Mucosa of rectum (tissue), 2 donors: Measurements from ENCODE around the gene HSPBP1.

Experiments used
- H3K27ac ChIP-seq, 2 donors: one replicate each; pipeline ENCODE4 v1.7.0; 2013; ENCODE audit warnings: inconsistent platforms in 2 of 2, low read depth in 2 of 2, low read length in 2 of 2
- H3K27me3 ChIP-seq, 2 donors: one replicate each; pipeline ENCODE4 v1.7.0; 2013; ENCODE audit warnings: low read length in 2 of 2; ENCODE audit not compliant: control insufficient read depth in 2 of 2, insufficient read depth in 2 of 2
- H3K36me3 ChIP-seq, 2 donors: one replicate each; pipeline ENCODE4 v1.7.0; 2013; ENCODE audit warnings: low read length in 2 of 2; ENCODE audit not compliant: control insufficient read depth in 2 of 2, insufficient read depth in 2 of 2
- H3K4me1 ChIP-seq, 2 donors: one replicate each; pipeline ENCODE4 v1.7.0; 2013; ENCODE audit warnings: low read length in 2 of 2, mild to moderate bottlenecking in 1 of 2; ENCODE audit not compliant: control insufficient read depth in 2 of 2, insufficient read depth in 2 of 2
- H3K4me3 ChIP-seq, 2 donors: one replicate each; pipeline ENCODE4 v1.7.0; 2013; ENCODE audit warnings: low read length in 2 of 2
- H3K9ac ChIP-seq, 2 donors: one replicate each; pipeline ENCODE4 v1.7.0; 2013; ENCODE audit warnings: low read length in 2 of 2, low read depth in 1 of 2, mild to moderate bottlenecking in 1 of 2
- H3K9me3 ChIP-seq, 2 donors: one replicate each; pipeline ENCODE4 v1.7.0; 2013; ENCODE audit warnings: low read length in 2 of 2; ENCODE audit not compliant: control insufficient read depth in 2 of 2
- donor health status: healthy.
- donor health status: Normal muscosa, but diverticular disease.

The HSPBP1 gene

GRCh38 chr19:55265173-55265572 is 14.7 kb downstream of the HSPBP1 start:
- Histone ChIP-seq H3K27me3 (no peaks in the 10 kb centered on the region), H3K9ac (no peak overlapping the region), H3K27ac (no peak overlapping the region), H3K4me3 (no peak overlapping the region), H3K4me1 (no peaks in the 10 kb centered on the region), H3K36me3 (peaks cover 7 to 10% of the 10 kb centered on the region in 2 donors), H3K9me3 (no peaks in the 10 kb centered on the region)

DNA sequence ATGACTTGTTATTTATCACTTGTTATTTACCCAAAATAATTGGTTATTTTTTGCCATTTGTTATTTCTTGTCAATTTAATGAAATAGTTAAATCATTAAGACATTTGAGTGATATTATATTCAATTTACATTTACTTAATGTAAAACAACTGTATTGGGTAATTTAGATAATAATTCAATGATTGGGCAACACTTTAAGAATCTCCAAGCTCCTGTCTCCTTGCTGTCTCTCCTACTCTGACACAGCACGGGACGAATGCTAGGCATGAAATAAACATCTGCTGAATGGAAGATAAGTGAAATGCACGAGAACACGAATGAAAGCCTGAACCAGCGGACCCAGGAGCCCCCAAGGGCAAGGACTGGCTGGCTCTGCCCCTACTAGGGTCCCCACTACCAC is 15.4 kb downstream of the HSPBP1 start:
- H3K27ac ChIP-seq = no peak overlapping the region
- H3K9me3 ChIP-seq = no peaks in the 10 kb centered on the region
- H3K27me3 ChIP-seq = no peaks in the 10 kb centered on the region
- H3K9ac ChIP-seq = no peak overlapping the region
- peaks cover 4 to 5% of the 10 kb centered on the region in 2 donors for H3K36me3 ChIP-seq
- H3K4me1 ChIP-seq = peaks cover 5% of the 10 kb centered on the region in 2 donors
- no peak overlapping the region for H3K4me3 ChIP-seq

DNA sequence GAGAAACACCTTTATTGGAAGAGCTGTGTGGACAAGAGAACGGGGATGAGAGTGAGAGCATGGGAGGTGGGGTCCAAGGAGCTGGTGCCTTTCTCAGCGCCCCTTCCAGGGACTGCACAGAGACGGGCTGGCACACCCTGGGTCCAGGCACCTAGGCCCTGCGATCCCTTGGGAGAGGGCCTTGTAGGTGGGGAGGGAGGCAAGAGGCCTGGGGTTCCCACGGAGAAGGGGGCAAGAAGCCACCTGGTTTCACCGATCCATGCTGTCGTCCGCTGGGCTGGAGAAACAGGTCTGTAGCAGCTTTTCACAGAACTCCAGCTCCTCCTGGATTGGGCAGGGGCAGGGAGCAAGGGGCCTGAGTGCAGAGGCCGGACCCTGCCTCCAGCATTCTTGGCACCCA is 17.6 kb downstream of the HSPBP1 start:
- peaks cover 0 to 4% of the 10 kb centered on the region in 2 donors for H3K36me3 ChIP-seq
- H3K27ac ChIP-seq = no peak overlapping the region
- peaks cover 7 to 8% of the 10 kb centered on the region in 2 donors for H3K4me1 ChIP-seq
- H3K4me3 ChIP-seq = no peak overlapping the region
- H3K9me3 ChIP-seq = no peaks in the 10 kb centered on the region
- H3K27me3 ChIP-seq = no peaks in the 10 kb centered on the region
- no peak overlapping the region for H3K9ac ChIP-seq

DNA sequence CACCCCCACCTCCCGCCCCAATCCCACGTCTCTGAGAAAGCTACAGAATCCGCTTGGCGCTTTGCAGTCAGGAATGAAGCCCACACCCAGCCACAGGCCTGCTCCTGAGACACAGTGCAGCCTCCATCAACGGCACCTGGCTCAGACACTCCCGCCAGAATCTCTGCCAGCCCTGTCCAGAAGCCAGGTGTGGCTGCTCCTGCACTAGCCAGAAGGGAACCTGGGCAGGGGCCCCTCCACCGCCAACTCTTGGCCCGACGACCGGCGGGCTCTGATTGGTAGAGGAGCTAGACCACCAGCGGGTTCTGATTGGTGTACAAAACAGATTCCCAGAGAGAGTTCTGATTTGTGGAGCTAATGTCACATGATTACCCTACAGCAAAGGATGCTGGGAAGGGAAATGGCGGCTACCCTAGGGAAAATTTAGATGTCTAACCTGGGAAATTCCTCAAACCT is 18.2 kb downstream of the HSPBP1 start:
- peaks cover 12 to 15% of the 10 kb centered on the region in 2 donors for H3K4me1 ChIP-seq
- H3K36me3 ChIP-seq = peaks cover 0 to 4% of the 10 kb centered on the region in 2 donors
- H3K27me3 ChIP-seq = no peaks in the 10 kb centered on the region
- H3K9me3 ChIP-seq = no peaks in the 10 kb centered on the region
- H3K4me3 ChIP-seq = no peak overlapping the region
- H3K27ac ChIP-seq = no peak overlapping the region
- no peak overlapping the region for H3K9ac ChIP-seq

DNA sequence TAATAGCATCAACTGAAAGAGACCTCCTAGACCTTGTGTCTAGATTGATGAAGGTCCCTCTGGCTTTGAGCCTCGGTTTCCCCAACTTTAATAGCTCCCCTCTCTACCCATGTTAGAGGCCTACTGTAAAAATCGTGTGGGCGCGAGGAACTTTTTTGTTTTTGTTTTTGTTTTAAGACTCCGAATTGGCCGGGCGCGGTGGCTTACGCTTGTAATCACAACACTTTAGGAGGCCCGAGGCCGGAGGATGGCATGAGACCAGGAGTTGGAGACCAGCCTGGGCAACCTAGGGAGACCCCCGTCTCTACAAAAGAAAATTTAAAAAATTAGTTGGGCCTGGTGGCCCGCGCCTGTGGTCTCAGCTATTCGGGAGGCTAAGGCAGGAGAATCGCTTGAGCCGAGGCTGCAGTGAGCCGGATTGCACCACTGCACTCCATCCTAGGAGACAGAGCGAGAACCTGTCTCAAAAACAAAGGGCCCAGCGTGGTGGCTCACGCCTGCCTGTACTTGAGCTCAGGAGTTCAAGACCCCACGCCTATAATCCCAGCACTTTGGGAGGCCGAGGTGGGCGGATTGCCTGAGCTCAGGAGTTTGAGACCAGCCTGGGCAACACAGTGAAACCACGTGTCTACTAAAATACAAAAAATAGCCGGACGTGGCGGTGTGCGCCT is 20.2 kb downstream of the HSPBP1 start:
- no peaks in the 10 kb centered on the region for H3K27me3 ChIP-seq
- H3K4me1 ChIP-seq = peaks cover 31 to 33% of the 10 kb centered on the region in 2 donors
- peak overlapping the region; percentile 88 to 97 for H3K9ac ChIP-seq
- peaks cover 0 to 4% of the 10 kb centered on the region in 2 donors for H3K36me3 ChIP-seq
- peak overlapping the region; percentile 93 to 96 for H3K27ac ChIP-seq
- H3K4me3 ChIP-seq = peak overlapping the region; percentile 84 to 93
- H3K9me3 ChIP-seq = no peaks in the 10 kb centered on the region

DNA sequence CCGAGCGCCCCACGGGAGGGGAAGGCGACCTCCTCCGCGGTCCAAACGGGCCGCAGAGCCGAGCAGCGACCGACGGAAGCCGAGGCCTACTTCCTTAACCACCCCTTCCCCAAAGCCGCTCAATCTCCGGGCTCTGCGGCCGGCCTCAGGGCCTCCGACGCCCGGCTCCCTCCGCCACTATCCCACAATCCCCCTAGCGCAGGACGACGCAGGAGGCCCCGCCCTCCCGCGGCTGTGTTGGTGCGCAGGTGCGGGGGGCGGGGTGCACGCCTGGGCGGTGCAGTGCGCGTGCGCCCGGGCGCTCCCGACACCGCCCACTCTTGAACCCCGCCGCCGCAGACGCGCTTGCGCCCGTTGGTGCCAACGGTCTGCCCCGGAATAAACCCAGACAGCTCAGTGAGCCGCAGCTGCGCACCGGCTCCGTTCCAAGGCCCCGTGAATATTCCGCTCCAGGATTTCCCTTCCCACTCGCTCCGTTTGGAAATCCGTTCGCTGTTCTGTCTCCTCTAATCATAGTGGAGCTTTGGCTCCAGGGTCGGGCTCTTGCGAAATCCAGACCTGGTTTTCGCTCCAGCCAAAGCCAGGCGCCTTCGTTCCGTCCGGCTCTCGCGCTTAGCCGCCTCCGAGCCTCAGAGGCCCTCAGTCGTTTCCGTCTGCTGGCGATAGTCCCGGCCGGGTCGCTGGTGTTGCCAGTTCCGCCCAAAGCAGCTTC is 20.9 kb downstream of the HSPBP1 start, which contains the start of gene PPP6R1:
Gene PPP6R1, minus strand, starts transcription at position 190 of the 712 bp plus-strand sequence. CDS start 11,914 bp downstream, outside the sequence.
- no peaks in the 10 kb centered on the region for H3K9me3 ChIP-seq
- peak within 1 kb of the TSS; percentile 84 to 93 for H3K4me3 ChIP-seq
- H3K9ac ChIP-seq = peak within 1 kb of the TSS; percentile 96 to 97
- peaks cover 33 to 36% of the 10 kb centered on the region in 2 donors for H3K4me1 ChIP-seq
- H3K27ac ChIP-seq = peak within 1 kb of the TSS; percentile 93 to 96
- H3K27me3 ChIP-seq = no peaks in the 10 kb centered on the region
- H3K36me3 ChIP-seq = peaks cover 0 to 4% of the 10 kb centered on the region in 2 donors

GRCh38 chr19:55258476-55258827 is 21.5 kb downstream of the HSPBP1 start:
- Histone ChIP-seq H3K9me3 (no peaks in the 10 kb centered on the region), H3K9ac (peak overlapping the region; percentile 86 to 96), H3K27me3 (no peaks in the 10 kb centered on the region), H3K4me3 (peak overlapping the region; percentile 84 to 93), H3K36me3 (peaks cover 0 to 4% of the 10 kb centered on the region in 2 donors), H3K4me1 (peaks cover 33 to 36% of the 10 kb centered on the region in 2 donors), H3K27ac (peak overlapping the region; percentile 93 to 96)

DNA sequence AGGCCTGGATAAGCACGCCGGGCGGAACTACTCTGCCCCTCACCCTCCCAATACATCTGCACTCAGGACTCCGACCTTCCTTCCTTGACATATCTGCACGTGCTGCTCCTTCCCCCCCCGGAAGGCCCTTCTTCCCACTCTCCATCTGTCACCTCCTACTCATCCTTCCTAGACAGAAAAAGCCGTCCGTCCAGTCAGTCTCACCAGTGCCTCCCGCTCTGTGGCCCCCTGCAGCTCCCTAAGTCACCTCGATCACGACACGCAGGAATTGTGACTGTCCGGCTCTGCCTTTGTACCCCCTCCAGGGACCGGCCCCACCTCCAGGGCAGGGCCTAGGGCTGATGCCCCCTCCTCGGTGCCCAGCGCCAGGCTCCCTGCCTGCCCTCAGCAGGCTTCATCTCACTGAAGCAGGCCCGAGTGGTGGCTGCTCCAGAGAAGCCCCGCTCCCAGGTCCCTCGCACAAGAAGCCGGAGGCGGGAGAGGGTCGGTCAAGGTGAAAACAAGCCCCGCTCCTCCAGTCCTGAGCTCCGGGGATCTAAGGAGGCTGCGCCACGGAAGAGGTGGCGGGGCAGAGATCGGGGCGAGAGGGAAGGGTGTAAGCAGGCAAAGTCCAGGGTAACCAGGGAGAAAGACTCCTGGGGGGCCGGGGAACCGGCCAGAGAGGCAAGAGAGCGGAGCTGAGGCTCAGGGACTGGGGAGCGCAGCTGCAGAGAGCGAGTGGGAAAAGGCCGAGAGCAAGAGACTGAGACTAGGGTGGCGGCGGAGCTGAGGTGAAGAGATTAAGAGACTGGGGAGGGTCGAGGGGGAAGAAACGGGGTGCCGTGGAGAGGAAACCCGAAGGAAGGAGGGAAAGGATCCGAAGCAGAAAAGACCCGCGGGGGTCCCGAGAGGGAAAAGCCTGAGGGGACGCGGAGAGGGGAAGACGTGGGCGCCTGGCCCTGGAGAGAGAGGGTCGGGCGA is 22.2 kb downstream of the HSPBP1 start:
- peaks cover 33 to 42% of the 10 kb centered on the region in 2 donors for H3K4me1 ChIP-seq
- H3K36me3 ChIP-seq = peaks cover 0 to 4% of the 10 kb centered on the region in 2 donors
- no peaks in the 10 kb centered on the region for H3K27me3 ChIP-seq
- H3K9me3 ChIP-seq = no peaks in the 10 kb centered on the region
- peak overlapping the region; percentile 84 to 93 for H3K4me3 ChIP-seq
- H3K27ac ChIP-seq = peak overlapping the region; percentile 40 to 96
- peak overlapping the region; percentile 76 to 96 for H3K9ac ChIP-seq

DNA sequence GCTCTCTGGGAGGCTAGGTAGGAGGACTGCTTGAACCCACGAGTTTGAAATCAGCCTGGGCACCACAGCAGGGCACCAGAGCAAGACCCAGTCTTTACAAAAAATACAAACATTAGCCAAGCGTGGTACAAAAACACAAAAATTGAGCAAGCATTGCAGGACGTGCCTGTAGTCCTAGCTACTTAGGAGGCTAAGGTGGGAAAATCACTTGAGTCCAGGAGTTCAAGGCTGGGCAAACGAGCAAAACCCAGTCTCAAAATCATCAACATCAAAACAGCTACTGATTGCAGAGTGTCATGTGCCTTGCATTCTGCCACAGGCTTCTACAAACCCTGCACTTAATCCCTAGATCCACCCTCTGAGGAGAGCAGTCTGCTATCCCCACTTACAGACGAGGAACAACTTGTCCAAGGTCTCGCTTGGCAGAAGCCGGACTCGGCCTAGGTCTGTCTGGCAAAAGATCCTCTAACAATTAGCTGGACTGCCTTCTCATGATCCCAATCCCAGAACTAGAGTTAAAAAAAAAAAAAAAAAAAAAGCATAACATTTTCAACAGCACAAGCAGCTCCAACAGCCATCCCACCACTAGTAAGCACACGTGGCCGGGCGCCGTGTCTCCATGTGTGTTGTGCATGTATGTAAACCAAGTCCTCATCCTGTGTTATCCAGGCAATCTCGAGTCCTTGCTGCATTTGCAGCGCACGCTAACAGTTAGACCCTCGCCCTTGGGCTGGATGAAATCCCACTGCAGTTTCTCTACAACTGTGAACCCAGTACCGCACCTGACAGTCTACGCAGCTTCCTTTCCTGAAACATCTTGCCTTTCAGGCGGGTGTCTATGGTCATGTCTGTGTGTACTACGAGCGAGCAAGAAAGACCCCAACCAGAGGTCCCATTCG is 23.1 kb downstream of the HSPBP1 start:
- H3K4me3 ChIP-seq = peak overlapping the region; percentile 84 to 93
- H3K27me3 ChIP-seq = no peaks in the 10 kb centered on the region
- H3K4me1 ChIP-seq = peaks cover 35 to 46% of the 10 kb centered on the region in 2 donors
- peak overlapping the region in 1 of 2 donors; percentile 96 for H3K27ac ChIP-seq
- no peaks in the 10 kb centered on the region for H3K9me3 ChIP-seq
- no peaks in the 10 kb centered on the region for H3K36me3 ChIP-seq
- peak overlapping the region; percentile 76 to 96 for H3K9ac ChIP-seq
